OCI-LY1 (cell line): ENCODE measurements around the gene CYP4A22.

Experiments used
- CTCF ChIP-seq: fragments of 200-600 bp; sonication (generic), shearing (Covaris generic); IDR thresholded peaks from 2 replicates; pipeline ENCODE4 v1.5.1; 2017; ENCODE audit warnings: mild to moderate bottlenecking, antibody characterized with exemption, low read length, moderate library complexity, mixed read lengths
- EZH2 ChIP-seq: fragments of 200-600 bp; sonication (generic), shearing (Covaris generic); IDR thresholded peaks from 2 replicates; pipeline ENCODE4 v1.8.0; 2017; ENCODE audit warnings: borderline replicate concordance, mixed run types, mild to moderate bottlenecking, antibody characterized with exemption, low read length, moderate library complexity, mixed read lengths

DNA sequence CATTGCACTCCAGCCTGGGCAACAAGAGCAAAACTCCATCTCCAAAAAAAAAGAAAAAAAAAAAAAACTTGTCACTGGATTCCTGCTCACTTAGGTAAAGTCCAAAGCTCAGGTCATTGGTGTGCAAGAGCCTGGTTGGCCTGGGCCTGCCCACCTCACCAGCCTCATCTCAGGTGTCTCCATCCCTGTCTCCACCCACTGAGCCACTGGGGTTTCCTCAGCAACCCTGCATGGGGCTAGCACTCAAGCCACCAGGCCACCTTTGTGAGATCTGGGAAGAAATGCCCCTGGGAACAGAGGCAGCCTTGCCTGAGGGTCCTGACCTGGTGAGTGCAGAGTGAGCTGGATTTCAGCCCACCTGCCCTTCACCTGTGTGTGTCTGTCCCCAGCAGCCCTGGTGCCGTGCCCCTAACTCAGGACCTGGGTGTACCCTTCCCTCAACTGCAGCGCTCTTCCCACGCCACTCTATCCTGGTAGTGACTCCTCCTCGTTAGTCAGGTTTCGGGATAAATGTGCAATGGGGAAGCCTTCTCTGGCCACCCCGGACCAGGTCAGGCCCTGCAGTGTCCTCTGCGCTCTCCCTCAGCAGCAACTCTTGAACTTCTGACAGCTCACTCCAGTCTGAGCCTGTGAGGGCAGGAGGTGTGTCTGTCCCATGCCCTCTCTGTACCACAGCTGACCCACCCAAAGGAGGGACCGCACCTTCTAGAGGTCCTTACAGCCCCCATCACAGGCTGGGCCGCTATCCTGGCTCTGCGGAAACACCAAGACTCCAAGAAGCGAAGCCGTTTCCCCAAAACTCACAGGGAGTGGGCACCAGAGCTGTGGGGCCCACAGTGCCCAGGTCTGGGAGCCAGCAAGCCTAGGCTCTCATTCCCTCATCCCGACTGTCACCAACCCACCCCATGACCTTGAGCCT is 49.3 kb downstream of the CYP4A22 start:
- TF ChIP-seq CTCF, result no peak
- TF ChIP-seq EZH2, result no peak
